Keratinocyte (primary cell): ENCODE results near the gene NDRG2. TPM values are rescaled to one million over a fixed set of nuclear protein-coding genes. Genes with fewer than 3 reads are reported as not detected.

ENCODE experiments used
- DNase-seq: peaks from one replicate; pipeline ENCODE4 v3.0.0-alpha.2; 2011; ENCODE audit warnings: low read depth, missing footprints, low spot score
- FAIRE-seq: peaks from 2 replicates; lab custom pipeline; 2011; peaks lifted over from hg19 to GRCh38; lab: Jason Lieb, UNC
- H2AFZ ChIP-seq: 2 replicates; pipeline ENCODE4 v1.6.0; 2012; ENCODE audit warnings: low read length, control low read depth, inconsistent platforms; ENCODE audit not compliant: control insufficient read depth
- H3K27ac ChIP-seq: 2 replicates; pipeline ENCODE4 v1.5.1; 2011; ENCODE audit warnings: low read length; ENCODE audit not compliant: control insufficient read depth, insufficient read depth
- H3K27me3 ChIP-seq: 3 replicates; pipeline ENCODE4 v1.6.0; 2011; ENCODE audit warnings: low read length; ENCODE audit not compliant: control insufficient read depth, insufficient read depth; ENCODE audit errors: extremely low read depth
- H3K36me3 ChIP-seq, 2 experiments: 2 replicates in 1 of 2; 3 replicates in 1 of 2; pipeline ENCODE4 v1.5.1; 2011; ENCODE audit warnings: low read length in 2 of 2, mild to moderate bottlenecking in 1 of 2; ENCODE audit not compliant: control insufficient read depth in 2 of 2, insufficient read depth in 2 of 2; ENCODE audit errors: extremely low read depth in 1 of 2
- H3K4me1 ChIP-seq: 3 replicates; pipeline ENCODE4 v1.5.1; 2011; ENCODE audit warnings: low read length; ENCODE audit not compliant: control insufficient read depth, insufficient read depth; ENCODE audit errors: extremely low read depth
- H3K4me2 ChIP-seq: 3 replicates; pipeline ENCODE4 v1.6.0; 2011; ENCODE audit warnings: low read depth, low read length; ENCODE audit not compliant: control insufficient read depth, insufficient read depth; ENCODE audit errors: extremely low read depth
- H3K4me3 ChIP-seq, 3 experiments: fragments of 200-600 bp in 1 of 3; sonication (generic) in 1 of 3; 2 replicates in 2 of 3; 3 replicates in 1 of 3; pipeline ENCODE4 v1.5.1; 2011 to 2016; ENCODE audit warnings: low read length in 3 of 3, mild to moderate bottlenecking in 3 of 3, control low read depth in 2 of 3, inconsistent platforms in 1 of 3, low read depth in 1 of 3, mixed read lengths in 1 of 3, mixed run types in 1 of 3, moderate library complexity in 1 of 3; ENCODE audit not compliant: control insufficient read depth in 2 of 3, insufficient read depth in 2 of 3; ENCODE audit errors: extremely low read depth in 1 of 3
- H3K79me2 ChIP-seq: 2 replicates; pipeline ENCODE4 v1.6.0; 2012; ENCODE audit warnings: low read length; ENCODE audit not compliant: control insufficient read depth, insufficient read depth
- H3K9ac ChIP-seq: 3 replicates; pipeline ENCODE4 v1.6.0; 2011; ENCODE audit warnings: low read length; ENCODE audit not compliant: control insufficient read depth, insufficient read depth; ENCODE audit errors: extremely low read depth
- H3K9me1 ChIP-seq: 3 replicates; pipeline ENCODE4 v1.6.0; 2011; ENCODE audit warnings: low read length; ENCODE audit not compliant: control insufficient read depth, insufficient read depth; ENCODE audit errors: extremely low read depth
- H3K9me3 ChIP-seq: 2 replicates; pipeline ENCODE4 v1.5.1; 2012; ENCODE audit warnings: low read depth, low read length; ENCODE audit not compliant: control insufficient read depth
- H4K20me1 ChIP-seq: 3 replicates; pipeline ENCODE4 v1.6.0; 2011; ENCODE audit warnings: low read length; ENCODE audit not compliant: control insufficient read depth, insufficient read depth; ENCODE audit errors: extremely low read depth
- CTCF ChIP-seq, 3 experiments: IDR thresholded peaks in 1 of 3; conservative IDR thresholded peaks in 1 of 3; optimal IDR thresholded peaks in 1 of 3; 2 replicates in 2 of 3; 3 replicates in 1 of 3; pipeline versions ENCODE3 to v1.5.1; 2011; ENCODE audit warnings: low read length in 3 of 3, mild to moderate bottlenecking in 3 of 3, moderate library complexity in 2 of 3, control low read depth in 1 of 3, inconsistent platforms in 1 of 3; ENCODE audit not compliant: insufficient read depth in 2 of 3; ENCODE audit errors: extremely low read depth in 1 of 3
- EZH2 ChIP-seq: IDR thresholded peaks from one replicate; pipeline ENCODE4 v1.6.1; 2012; ENCODE audit warnings: inconsistent platforms, mild to moderate bottlenecking, low read length, moderate library complexity
- dilution Hi-C: fragments of 300-500 bp; cut with MboI; formaldehyde crosslinking; loops from one replicate; pipeline ENCODE4 v1.7.0; 2020; ENCODE audit warnings: low sequenced_read_pairs; ENCODE audit not compliant: extremely low pct_ligation_motif_present
- polyA plus RNA-seq, 5 experiments: library from polyadenylated mRNA; depleted of rRNA in 3 of 5; stranded (reverse) in 3 of 5; stranded (forward) in 1 of 5; unstranded in 1 of 5; fragments of >200 nt; gene quantifications; 1 replicate in 1 of 5; 2 replicates in 3 of 5; 3 replicates in 1 of 5; pipeline versions ENCODE4 v1.2.1 to v1.2.3, GENCODE V29; 2011 to 2012; ENCODE audit warnings: missing spikeins in 2 of 5, low read depth in 1 of 5, low replicate concordance in 1 of 5

NDRG2 gene
- polyA plus RNA-seq, 1 donor (not counting 4 experiments of a cell fraction or from before 2014, with no cell fraction given) = 11.1 TPM

GRCh38 chr14:21058903-21059302 lies 34.0 kb upstream of the NDRG2 start:
- no peak overlapping the region for H3K4me3 ChIP-seq
- no peaks in the 10 kb centered on the region for H4K20me1 ChIP-seq
- TF ChIP-seq EZH2 = no peak
- TF ChIP-seq CTCF (optimal IDR thresholded peaks at IDR 0.05 in 1 of 3, IDR thresholded peaks at IDR 0.05 in 1 of 3, conservative IDR thresholded peaks at IDR 0.05 in 1 of 3; ENCODE audit: extremely low read depth in 1 of 3, insufficient read depth in 2 of 3, low read length in 3 of 3) = no peak
- no peaks in the 10 kb centered on the region for H3K27me3 ChIP-seq
- no peak for DNase-seq
- no peak overlapping the region for H2AFZ ChIP-seq
- dilution Hi-C loops = no loop called here
- no peaks in the 10 kb centered on the region for H3K36me3 ChIP-seq
- FAIRE-seq = no peak
- H3K79me2 ChIP-seq = no peaks in the 10 kb centered on the region
- H3K9me1 ChIP-seq = no peaks in the 10 kb centered on the region
- H3K4me1 ChIP-seq = peaks cover 5% of the 10 kb centered on the region
- no peak overlapping the region for H3K9ac ChIP-seq
- no peaks in the 10 kb centered on the region for H3K9me3 ChIP-seq
- H3K27ac ChIP-seq = no peak overlapping the region
- H3K4me2 ChIP-seq = no peak overlapping the region

GRCh38 chr14:21057803-21058675 lies 33.2 kb upstream of the NDRG2 start, which contains the start of gene RNASE8:
Gene RNASE8, plus strand, starts transcription at chr14:21057822. Its CDS starts 71 bp downstream, at chr14:21057893.
- Histone ChIP-seq H3K4me2 (no peak within 1 kb of the TSS), H3K79me2 (no peaks in the 10 kb centered on the region), H3K9me1 (no peaks in the 10 kb centered on the region), H3K9me3 (no peaks in the 10 kb centered on the region), H4K20me1 (no peaks in the 10 kb centered on the region), H2AFZ (no peak within 1 kb of the TSS), H3K4me3 (no peak within 1 kb of the TSS), H3K9ac (no peak within 1 kb of the TSS), H3K27ac (no peak within 1 kb of the TSS), H3K27me3 (no peaks in the 10 kb centered on the region), H3K4me1 (no peaks in the 10 kb centered on the region), H3K36me3 (no peaks in the 10 kb centered on the region)
- TF ChIP-seq CTCF (optimal IDR thresholded peaks at IDR 0.05 in 1 of 3, IDR thresholded peaks at IDR 0.05 in 1 of 3, conservative IDR thresholded peaks at IDR 0.05 in 1 of 3; ENCODE audit: extremely low read depth in 1 of 3, insufficient read depth in 2 of 3, low read length in 3 of 3) (no peak), EZH2 (no peak)
- no peak for DNase-seq
- FAIRE-seq = no peak
- dilution Hi-C loops = no loop called here
